Activated CD8-positive, alpha-beta T cell treated with anti-CD3 and anti-CD28 coated beads for 36 hours (primary cell): ENCODE measurements around the gene LIFR. TPM values are rescaled to one million over a fixed set of nuclear protein-coding genes. Genes with fewer than 3 reads are reported as not detected.

ENCODE experiments used
- ATAC-seq: fragments of 200-7000 bp; cut with Tn5 transposase; one replicate; pipeline ENCODE4 v1.10.0; 2021; ENCODE audit warnings: mild to moderate bottlenecking, moderate library complexity
- CTCF ChIA-PET: fragments of 350-600 bp; sonication (Branson Sonifier 250); formaldehyde crosslinking; loops from one replicate; lab custom pipeline; 2021; ENCODE audit warnings: antibody characterized with exemption; lab: Charles Lee
- POLR2A ChIA-PET: fragments of 350-600 bp; sonication (Branson Sonifier 250); formaldehyde crosslinking; loops from one replicate; lab custom pipeline; 2021; ENCODE audit warnings: antibody characterized with exemption; lab: Charles Lee
- DNase-seq: peaks from one replicate; pipeline ENCODE4 v3.0.0-alpha.2; 2020
- H3K27ac Mint-ChIP-seq: one replicate; pipeline ENCODE4 v1.8.0; 2021; ENCODE audit warnings: mild to moderate bottlenecking, mixed read lengths
- H3K27me3 Mint-ChIP-seq: one replicate; pipeline ENCODE4 v1.8.0; 2021; ENCODE audit warnings: mixed read lengths
- H3K36me3 Mint-ChIP-seq: one replicate; pipeline ENCODE4 v1.8.0; 2021; ENCODE audit warnings: low read depth, mixed read lengths
- H3K4me1 Mint-ChIP-seq: one replicate; pipeline ENCODE4 v1.8.0; 2021; ENCODE audit warnings: low read depth, mixed read lengths
- H3K4me3 Mint-ChIP-seq: one replicate; pipeline ENCODE4 v1.8.0; 2021; ENCODE audit warnings: mild to moderate bottlenecking, moderate library complexity, mixed read lengths
- H3K9me3 Mint-ChIP-seq: one replicate; pipeline ENCODE4 v1.8.0; 2021; ENCODE audit warnings: mixed read lengths
- CTCF ChIP-seq: fragments of 200-600 bp; IDR thresholded peaks from one replicate; pipeline ENCODE4 v1.8.0; 2022; ENCODE audit warnings: antibody characterized with exemption, mild to moderate bottlenecking
- intact Hi-C: fragments of 100-400 bp; cut with micrococcal nuclease; formaldehyde crosslinking; loops from one replicate; pipeline ENCODE4 v1.10.0; 2022
- total RNA-seq, 2 experiments: library from RNA; stranded (reverse); gene quantifications; one replicate each; pipeline ENCODE4 v1.2.3, GENCODE V29; 2021

LIFR gene
- total RNA-seq, 2 experiments from 2014 or later, result not detected

- no peaks in the 10 kb centered on the region for H3K36me3 Mint-ChIP-seq
- H3K4me1 Mint-ChIP-seq, result no peaks in the 10 kb centered on the region
- no peak overlapping the region for H3K4me3 Mint-ChIP-seq
- DNase-seq (no peak), ATAC-seq (no peak)
- no peak overlapping the region for H3K27ac Mint-ChIP-seq
- TF ChIP-seq CTCF, result no peak
- peaks cover 53% of the 10 kb centered on the region for H3K27me3 Mint-ChIP-seq
- POLR2A ChIA-PET, result no interaction called here
- CTCF ChIA-PET, result interaction anchor here (1.3 to 1.5 kb wide), 2 partner anchors 25 to 365 kb away, joined by 3 to 4 read pairs; no protein-coding TSS in a partner anchor
- intact Hi-C loops, result no loop called here
- no peaks in the 10 kb centered on the region for H3K9me3 Mint-ChIP-seq
Observed at GRCh38 chr5:38445374-38446028, 110.9 kb downstream of the LIFR start.

- Mint-ChIP-seq H3K9me3 (no peaks in the 10 kb centered on the region), H3K4me1 (no peaks in the 10 kb centered on the region), H3K27ac (no peak overlapping the region), H3K4me3 (no peak overlapping the region), H3K27me3 (peaks cover 46% of the 10 kb centered on the region), H3K36me3 (no peaks in the 10 kb centered on the region)
- intact Hi-C loops, result loop anchor here (5.0 kb wide), 3 partner anchors 109 to 479 kb away; no protein-coding TSS in a partner anchor
- no peak for ATAC-seq
- ChIA-PET POLR2A (no interaction called here), CTCF (interaction anchor here (1.4 to 2.5 kb wide), 2 partner anchors 61 to 97 kb away, joined by 3 to 11 read pairs; no protein-coding TSS in a partner anchor)
- no peak for DNase-seq
- no peak for TF ChIP-seq CTCF
Observed at GRCh38 chr5:38443390-38443789, 113.1 kb downstream of the LIFR start.

GRCh38 chr5:38442247-38442573 is 114.2 kb downstream of the LIFR start:
- ATAC-seq, result no peak
- Mint-ChIP-seq H3K4me3 (no peak overlapping the region), H3K9me3 (no peaks in the 10 kb centered on the region), H3K36me3 (no peaks in the 10 kb centered on the region), H3K27me3 (peaks cover 44% of the 10 kb centered on the region), H3K27ac (no peak overlapping the region), H3K4me1 (no peaks in the 10 kb centered on the region)
- no peak for TF ChIP-seq CTCF
- DNase-seq, result no peak
- ChIA-PET CTCF (interaction anchor here (0.6 to 2.8 kb wide), 90 partner anchors 10 to 1105 kb away, joined by 3 to 94 read pairs (median 5); no protein-coding TSS in a partner anchor), POLR2A (no interaction called here)
- intact Hi-C loops, result loop anchor here (5.0 kb wide), 3 partner anchors 110 to 480 kb away; no protein-coding TSS in a partner anchor

GRCh38 chr5:38441453-38442246 is 114.8 kb downstream of the LIFR start:
- Mint-ChIP-seq H3K4me1 (no peaks in the 10 kb centered on the region), H3K36me3 (no peaks in the 10 kb centered on the region), H3K9me3 (no peaks in the 10 kb centered on the region), H3K4me3 (no peak overlapping the region), H3K27ac (no peak overlapping the region), H3K27me3 (peaks cover 42% of the 10 kb centered on the region)
- intact Hi-C loops, result loop anchor here (2.0 to 5.0 kb wide), 4 partner anchors 111 to 481 kb away; no protein-coding TSS in a partner anchor
- ChIA-PET CTCF (interaction anchor here (0.6 to 2.8 kb wide), 102 partner anchors 10 to 1130 kb away, joined by 3 to 94 read pairs (median 4); no protein-coding TSS in a partner anchor), POLR2A (interaction anchor here (0.6 kb wide), 2 partner anchors 46 to 368 kb away, joined by 3 to 5 read pairs; no protein-coding TSS in a partner anchor)
- ATAC-seq (peak; percentile 100), DNase-seq (peak; percentile 91)
- peak; percentile 90 for TF ChIP-seq CTCF
